Loucy (cell line): ENCODE measurements around the gene KCNQ5.

Experiments
- H2AFZ ChIP-seq: fragments of 200-600 bp; sonication (generic); 2 replicates; pipeline ENCODE4 v1.6.0; 2016; ENCODE audit warnings: antibody characterized with exemption, mild to moderate bottlenecking, low read length, moderate library complexity
- H3F3A ChIP-seq: fragments of 200-600 bp; 2 replicates; pipeline ENCODE4 v1.6.0; 2016; ENCODE audit warnings: antibody characterized with exemption, low read depth, mild to moderate bottlenecking
- H3K27me3 ChIP-seq: fragments of 200-600 bp; sonication (generic); 2 replicates; pipeline ENCODE4 v1.6.1; 2014; ENCODE audit warnings: low read length, mild to moderate bottlenecking; ENCODE audit not compliant: insufficient read depth, poor library complexity, severe bottlenecking
- H3K36me3 ChIP-seq: fragments of 200-600 bp; sonication (generic); 2 replicates; pipeline ENCODE4 v1.6.1; 2016; ENCODE audit warnings: low read length; ENCODE audit not compliant: insufficient read depth
- H3K4me1 ChIP-seq: fragments of 200-600 bp; sonication (generic); 2 replicates; pipeline ENCODE4 v1.5.1; 2014; ENCODE audit warnings: low read length, mild to moderate bottlenecking; ENCODE audit not compliant: insufficient read depth, poor library complexity, severe bottlenecking
- H3K4me2 ChIP-seq: fragments of 200-600 bp; sonication (generic); 2 replicates; pipeline ENCODE4 v1.6.0; 2014; ENCODE audit warnings: antibody characterized with exemption, low read length, low read depth, mild to moderate bottlenecking; ENCODE audit not compliant: poor library complexity, severe bottlenecking
- H3K4me3 ChIP-seq: fragments of 200-600 bp; sonication (generic); 2 replicates; pipeline ENCODE4 v1.5.1; 2014; ENCODE audit warnings: low read length, mild to moderate bottlenecking, mixed read lengths; ENCODE audit not compliant: poor library complexity, severe bottlenecking
- H3K79me2 ChIP-seq: fragments of 200-600 bp; sonication (generic); 2 replicates; pipeline ENCODE4 v1.6.1; 2014; ENCODE audit warnings: low read length; ENCODE audit not compliant: insufficient read depth
- H3K9ac ChIP-seq: fragments of 200-600 bp; sonication (generic); 2 replicates; pipeline ENCODE4 v1.6.0; 2014; ENCODE audit warnings: mild to moderate bottlenecking, low read depth, low read length, moderate library complexity; ENCODE audit not compliant: poor library complexity, severe bottlenecking
- H3K9me2 ChIP-seq: fragments of 200-600 bp; sonication (generic); replicated peaks from 2 replicates; pipeline ENCODE4 v1.6.1; 2016; ENCODE audit warnings: low read depth, low read length, mixed read lengths
- H3K9me3 ChIP-seq: fragments of 200-600 bp; sonication (generic); 2 replicates; pipeline ENCODE4 v1.6.1; 2014; ENCODE audit warnings: mild to moderate bottlenecking, antibody characterized with exemption, low read length, low read depth; ENCODE audit not compliant: insufficient read depth
- H4K20me1 ChIP-seq: fragments of 200-600 bp; sonication (generic); 2 replicates; pipeline ENCODE4 v1.6.0; 2014; ENCODE audit warnings: antibody characterized with exemption, low read length, mild to moderate bottlenecking; ENCODE audit not compliant: insufficient read depth, poor library complexity, severe bottlenecking
- CTCF ChIP-seq: fragments of 200-600 bp; sonication (generic); conservative IDR thresholded peaks from 2 replicates; pipeline ENCODE4 v1.5.1; 2014; ENCODE audit warnings: mild to moderate bottlenecking, antibody characterized with exemption, low read length
- EZH2phosphoT487 ChIP-seq: fragments of 200-600 bp; IDR thresholded peaks from 2 replicates; pipeline ENCODE4 v1.6.1; 2018; ENCODE audit warnings: antibody characterized with exemption, mild to moderate bottlenecking, moderate library complexity, borderline replicate concordance

Gene KCNQ5

GRCh38 chr6:72936766-72937559 is 315.1 kb downstream of the KCNQ5 start:
- no peak overlapping the region for H3K4me2 ChIP-seq
- H3K4me1 ChIP-seq = no peaks in the 10 kb centered on the region
- H2AFZ ChIP-seq = no peak overlapping the region
- H3K79me2 ChIP-seq = no peaks in the 10 kb centered on the region
- no peaks in the 10 kb centered on the region for H3K9me3 ChIP-seq
- no peaks in the 10 kb centered on the region for H3F3A ChIP-seq
- no peaks in the 10 kb centered on the region for H3K27me3 ChIP-seq
- TF ChIP-seq EZH2phosphoT487 = no peak
- TF ChIP-seq CTCF = no peak
- H3K9ac ChIP-seq = no peak overlapping the region
- H4K20me1 ChIP-seq = no peaks in the 10 kb centered on the region
- H3K36me3 ChIP-seq = no peaks in the 10 kb centered on the region
- no peak overlapping the region for H3K4me3 ChIP-seq
- H3K9me2 ChIP-seq = no peaks in the 10 kb centered on the region

- TF ChIP-seq CTCF (no peak), EZH2phosphoT487 (no peak)
- H3K4me1 ChIP-seq = no peaks in the 10 kb centered on the region
- no peak overlapping the region for H3K9ac ChIP-seq
- H3K4me3 ChIP-seq = no peak overlapping the region
- no peak overlapping the region for H3K4me2 ChIP-seq
- H3K79me2 ChIP-seq = no peaks in the 10 kb centered on the region
- no peaks in the 10 kb centered on the region for H3K27me3 ChIP-seq
- no peaks in the 10 kb centered on the region for H3K9me2 ChIP-seq
- no peak overlapping the region for H2AFZ ChIP-seq
- no peaks in the 10 kb centered on the region for H4K20me1 ChIP-seq
- H3K36me3 ChIP-seq = no peaks in the 10 kb centered on the region
- H3F3A ChIP-seq = no peaks in the 10 kb centered on the region
- H3K9me3 ChIP-seq = no peaks in the 10 kb centered on the region
Observed at GRCh38 chr6:72938104-72938503, 316.2 kb downstream of the KCNQ5 start.

- Histone ChIP-seq H3K4me2 (no peak overlapping the region), H4K20me1 (no peaks in the 10 kb centered on the region), H3K79me2 (no peaks in the 10 kb centered on the region), H3K27me3 (no peaks in the 10 kb centered on the region), H3K9me3 (no peaks in the 10 kb centered on the region), H3F3A (no peaks in the 10 kb centered on the region), H3K4me3 (no peak overlapping the region), H3K9ac (no peak overlapping the region), H3K4me1 (no peaks in the 10 kb centered on the region), H2AFZ (no peak overlapping the region), H3K36me3 (no peaks in the 10 kb centered on the region), H3K9me2 (no peaks in the 10 kb centered on the region)
- TF ChIP-seq CTCF (no peak), EZH2phosphoT487 (no peak)
Observed at GRCh38 chr6:72939004-72939403, 317.1 kb downstream of the KCNQ5 start.
